NCI-H2227 (cell line): ENCODE measurements around the gene ZNF561.
"Not testable (repeated sequence)": the region's sequence is repeated elsewhere in the genome, so short reads cannot be mapped to it uniquely, and the experiment has no call there.

Experiments used
- DNase-seq: peaks from one replicate; lab custom pipeline; 2025; ENCODE audit not compliant: unreplicated experiment; lab: John Stamatoyannopoulos, UW

The ZNF561 gene

DNA sequence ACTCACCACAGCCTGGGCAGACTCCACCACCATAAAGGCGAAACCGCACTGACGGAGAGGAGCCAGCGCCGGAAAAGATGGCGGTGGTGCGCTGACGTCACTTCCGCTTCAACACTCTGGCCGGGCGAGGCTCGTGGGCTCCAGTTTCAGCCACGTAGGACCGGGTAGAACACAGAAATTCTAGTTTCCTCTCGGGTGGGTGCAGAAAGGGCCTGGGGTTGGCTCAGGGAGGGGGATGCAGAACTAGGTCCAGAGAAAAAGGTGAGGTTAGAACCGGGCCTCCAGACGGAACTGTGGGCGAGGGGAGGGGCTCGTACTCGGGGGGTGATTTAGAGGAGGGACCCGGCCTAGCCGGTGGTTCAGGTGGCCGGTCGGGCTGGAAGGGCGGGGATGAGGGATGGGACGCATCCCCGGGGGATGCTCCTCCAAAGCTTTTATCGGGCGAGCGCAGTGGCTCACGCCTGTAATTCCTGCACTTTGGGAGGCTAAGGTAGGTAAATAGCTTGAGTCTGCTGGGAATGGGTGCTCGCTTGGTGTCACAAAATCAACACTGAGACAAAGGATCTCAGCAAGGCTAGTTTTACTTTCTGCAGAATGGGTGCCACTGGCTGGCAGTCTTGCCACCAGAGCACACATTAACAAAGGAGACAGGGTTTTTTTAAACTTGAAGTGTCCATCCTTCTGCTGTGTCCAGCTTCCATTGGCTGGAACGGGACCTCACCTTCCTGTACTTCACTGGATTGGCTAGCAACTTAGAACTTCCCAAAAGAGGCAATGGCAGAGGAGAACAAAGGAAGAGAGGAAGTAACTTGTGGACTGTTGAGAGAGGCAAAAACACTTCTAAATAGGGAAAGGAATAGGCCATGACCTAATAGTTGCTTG, at the start of gene ZNF561:
Gene ZNF561, minus strand, starts transcription at position 77 of the 882 bp plus-strand sequence. CDS start 1,776 bp downstream, outside the sequence.
- peak; percentile 86 for DNase-seq

DNA sequence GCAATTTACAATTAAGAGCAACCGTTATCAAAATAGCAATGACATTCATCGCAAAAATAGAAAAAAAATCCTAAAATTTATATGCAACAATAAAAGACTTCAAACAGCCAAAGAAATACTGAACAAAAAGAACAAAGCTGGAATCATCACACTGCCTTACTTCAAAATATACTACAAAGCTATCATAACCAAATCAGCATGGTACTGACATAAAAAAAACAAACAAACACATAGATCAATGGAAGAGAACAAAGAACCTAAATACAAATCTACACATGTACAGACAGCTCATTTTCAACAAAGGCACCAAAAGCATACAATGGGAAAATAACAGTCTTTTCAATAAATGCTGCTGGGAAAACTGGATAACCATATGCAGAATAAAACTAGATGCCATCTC, 47.5 kb upstream of the ZNF561 start:
- no peak for DNase-seq

DNA sequence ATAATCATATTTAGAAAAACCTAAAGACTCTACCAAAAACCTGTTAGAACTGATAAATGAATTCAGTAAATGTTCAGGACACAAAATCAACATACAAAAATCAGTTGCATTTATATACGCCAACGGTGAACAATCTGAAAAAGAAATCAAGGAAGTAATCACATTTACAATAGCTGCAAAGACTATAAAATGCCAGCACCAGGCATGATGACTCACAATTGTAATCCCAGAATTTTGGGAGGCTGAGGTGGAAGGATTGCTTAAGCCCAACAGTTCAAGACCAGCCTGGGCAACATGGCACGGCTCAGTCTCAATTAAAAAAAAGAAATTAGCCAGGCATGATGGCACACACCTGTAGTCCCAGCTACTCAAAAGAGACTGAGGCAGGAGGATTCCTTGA, 46.9 kb upstream of the ZNF561 start:
- DNase-seq: no peak

DNA sequence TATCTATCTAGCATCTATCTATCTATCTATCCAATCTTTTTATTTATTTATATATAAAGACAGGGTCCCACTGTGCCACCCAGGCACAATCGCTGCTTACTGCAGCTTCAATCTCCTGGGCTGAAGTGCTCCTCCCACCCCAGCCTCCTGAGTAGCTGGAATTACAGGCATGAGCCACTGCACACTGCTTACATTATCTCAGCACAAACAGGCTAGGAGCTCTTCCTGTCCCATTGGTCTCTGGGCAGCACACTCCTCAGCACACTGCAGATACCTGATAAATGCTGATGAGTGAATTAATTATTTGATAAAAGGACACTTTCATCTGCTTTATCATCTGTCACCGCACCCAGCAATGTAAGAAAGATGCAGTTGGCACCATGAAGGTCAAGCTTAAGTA, 37.7 kb upstream of the ZNF561 start:
- no peak for DNase-seq

DNA sequence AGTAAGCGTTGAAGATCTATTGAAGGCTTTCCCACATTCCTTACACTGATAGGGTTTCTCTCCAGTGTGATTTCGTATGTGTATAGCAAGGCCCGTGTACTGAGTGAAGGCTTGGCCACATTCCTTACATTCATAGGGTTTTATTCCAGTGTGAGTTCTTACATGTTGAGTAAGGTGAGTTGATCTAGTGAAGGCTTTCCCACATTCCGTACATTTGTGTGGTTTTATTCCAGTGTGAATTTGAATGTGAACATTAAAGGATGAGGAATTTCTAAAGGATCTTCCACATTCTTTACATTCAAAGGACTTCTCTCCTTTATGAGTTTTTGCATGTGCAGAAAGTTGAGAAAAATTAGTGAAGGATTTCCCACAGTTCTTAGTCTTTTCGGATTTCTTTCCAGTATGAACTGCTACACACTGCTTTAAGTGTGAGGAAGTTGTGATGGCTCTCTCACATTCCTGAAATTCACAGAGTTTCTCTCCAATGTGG, 32.1 kb upstream of the ZNF561 start:
- DNase-seq: not testable (repeated sequence)

DNA sequence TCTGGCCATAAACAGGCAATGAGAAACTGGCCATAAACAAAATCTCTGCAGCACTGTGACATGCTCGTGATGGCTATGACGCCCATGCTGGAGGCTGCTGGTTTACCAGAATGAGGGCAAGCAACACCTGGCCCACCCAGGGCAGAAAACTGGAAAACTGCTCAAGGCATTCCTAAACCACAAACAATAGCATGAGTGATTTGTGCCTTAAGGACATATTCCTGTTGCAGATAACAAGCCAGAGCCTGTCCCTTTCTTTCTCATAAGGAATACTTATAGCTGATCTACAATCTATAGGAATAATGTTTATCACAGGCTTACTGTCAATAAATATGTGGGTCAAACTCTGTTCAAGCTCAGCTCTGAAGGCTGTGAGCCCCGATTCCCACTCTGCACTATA, 30.4 kb upstream of the ZNF561 start:
- not testable (repeated sequence) for DNase-seq

DNA sequence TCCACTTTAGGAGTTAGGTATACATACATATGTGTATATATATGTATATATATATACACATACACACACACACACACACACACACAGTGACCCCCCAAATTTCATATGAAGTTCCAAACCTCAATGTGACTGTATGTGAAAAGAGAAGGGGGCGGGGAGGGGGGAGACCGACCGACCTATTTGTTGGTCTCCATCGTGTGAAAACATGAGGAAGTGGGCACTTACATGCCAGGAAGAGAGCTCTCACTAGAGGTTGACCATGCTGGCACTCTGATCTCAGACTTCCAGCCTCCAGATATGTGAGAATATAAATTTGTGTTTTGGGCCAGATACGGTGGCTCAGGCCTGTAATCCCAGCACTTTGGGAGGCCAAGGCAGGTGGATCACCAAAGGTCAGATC, 29.3 kb upstream of the ZNF561 start:
- no peak for DNase-seq

DNA sequence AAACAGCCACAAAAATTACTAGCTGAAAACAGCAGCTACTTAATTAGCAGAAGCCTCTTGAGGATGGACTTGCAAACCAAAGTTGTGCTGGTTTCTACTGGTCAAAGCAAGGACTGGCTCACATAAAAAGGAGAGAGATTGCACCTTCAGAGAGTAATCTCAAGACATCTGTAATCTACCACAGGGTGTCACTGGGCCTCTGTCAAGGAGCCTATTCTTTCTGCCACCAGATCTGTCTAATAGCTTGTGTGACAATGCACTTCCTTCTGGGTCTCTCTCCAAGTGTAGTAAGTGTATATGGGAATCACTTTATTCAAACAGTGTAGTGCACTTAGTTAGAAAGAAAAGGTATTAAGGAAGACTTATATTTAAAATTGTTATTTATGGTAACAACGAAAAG, 24.4 kb upstream of the ZNF561 start:
- no peak for DNase-seq

DNA sequence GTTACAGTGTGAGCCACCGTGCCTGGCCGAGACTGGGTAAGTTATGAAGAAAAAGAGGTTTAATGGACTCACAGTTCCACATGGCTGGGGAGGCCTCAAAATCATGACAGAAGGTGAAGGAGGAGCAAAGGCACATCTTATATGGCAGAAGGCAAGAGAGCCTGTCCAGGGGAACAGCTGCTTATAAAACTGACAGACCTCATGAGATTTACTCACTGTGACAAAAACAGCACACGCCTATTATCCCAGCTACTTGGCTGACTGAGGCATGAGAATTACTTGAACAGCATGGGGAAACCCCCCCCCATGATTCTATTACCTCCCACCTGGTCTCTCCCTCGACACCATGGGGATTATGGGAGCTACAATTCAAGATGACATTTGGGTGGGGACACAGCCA, 23.4 kb upstream of the ZNF561 start:
- no peak for DNase-seq

DNA sequence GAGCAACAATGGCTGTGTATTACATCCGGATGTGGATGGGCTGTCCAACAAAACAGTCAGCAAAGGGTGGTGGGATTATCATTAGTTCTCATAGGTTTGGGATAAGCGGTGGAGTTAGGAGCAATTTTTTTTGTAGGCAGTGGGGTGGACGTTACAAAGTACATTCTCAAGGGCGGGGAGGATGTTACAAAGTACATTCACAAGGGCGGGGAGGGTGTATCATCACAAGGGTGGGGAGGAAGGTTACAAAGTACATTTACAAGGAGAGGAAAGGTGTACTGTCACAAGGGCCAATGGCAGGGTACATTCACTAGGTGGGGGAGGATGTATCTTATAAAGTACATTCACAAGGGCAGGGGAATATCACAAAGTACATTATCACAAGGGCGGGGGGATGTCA, 20.8 kb upstream of the ZNF561 start:
- no peak for DNase-seq

DNA sequence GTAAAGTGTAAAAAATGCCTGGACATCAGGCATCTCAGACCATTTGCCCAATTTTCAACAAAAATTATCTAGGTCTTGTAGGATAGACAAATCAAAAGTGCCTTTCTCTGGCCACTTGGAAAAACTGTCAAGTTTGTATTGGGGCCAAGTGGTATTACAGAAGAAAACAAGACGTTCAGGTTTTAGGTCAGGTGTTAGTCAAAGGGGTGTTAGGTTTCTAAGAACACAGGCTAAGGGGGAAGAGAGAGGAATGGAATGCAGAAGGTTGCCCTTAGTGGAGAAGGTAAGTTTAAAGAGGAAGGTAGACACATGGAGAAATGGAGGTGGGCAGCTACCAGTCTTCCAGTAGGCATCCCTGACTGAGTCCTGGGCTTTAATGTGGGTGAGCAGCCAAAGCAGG, 19.9 kb upstream of the ZNF561 start:
- no peak for DNase-seq

DNA sequence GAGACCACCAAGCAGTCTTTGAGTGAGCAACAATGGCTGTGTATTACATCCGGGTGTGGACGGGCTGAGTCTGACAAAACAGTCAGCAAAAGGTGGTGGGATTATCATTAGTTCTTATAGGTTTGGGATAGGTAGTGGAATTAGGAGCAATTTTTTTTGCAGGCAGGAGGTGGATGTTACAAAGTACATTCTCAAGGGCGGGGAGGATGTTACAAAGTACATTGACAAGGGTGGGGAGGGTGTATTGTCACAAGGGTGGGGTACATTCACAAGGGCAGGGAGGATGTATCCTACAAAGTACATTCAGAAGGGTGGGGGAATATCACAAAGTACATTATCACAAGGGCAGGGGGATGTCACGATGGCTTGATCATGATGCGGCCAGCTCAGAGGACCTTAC, 15.0 kb upstream of the ZNF561 start:
- DNase-seq: no peak

DNA sequence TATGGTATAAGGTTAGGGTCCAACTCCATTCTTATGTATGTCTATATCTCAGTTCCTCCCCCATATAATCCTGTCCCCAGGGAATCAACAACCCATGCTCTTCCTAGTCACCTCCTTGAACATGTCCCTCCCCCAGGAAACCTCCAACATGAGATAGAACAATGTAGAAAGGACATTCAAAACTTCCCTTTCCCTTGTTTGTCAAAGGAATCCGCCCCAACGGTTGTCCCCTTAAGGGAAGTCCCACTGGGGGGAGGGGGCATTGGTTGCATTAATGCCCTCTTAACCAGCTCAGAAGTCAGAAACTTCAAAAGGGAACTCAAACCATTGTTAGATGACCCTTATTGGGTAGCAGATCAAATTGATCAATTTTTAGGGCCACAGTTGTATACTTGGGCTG, 6.8 kb upstream of the ZNF561 start:
- no peak for DNase-seq

DNA sequence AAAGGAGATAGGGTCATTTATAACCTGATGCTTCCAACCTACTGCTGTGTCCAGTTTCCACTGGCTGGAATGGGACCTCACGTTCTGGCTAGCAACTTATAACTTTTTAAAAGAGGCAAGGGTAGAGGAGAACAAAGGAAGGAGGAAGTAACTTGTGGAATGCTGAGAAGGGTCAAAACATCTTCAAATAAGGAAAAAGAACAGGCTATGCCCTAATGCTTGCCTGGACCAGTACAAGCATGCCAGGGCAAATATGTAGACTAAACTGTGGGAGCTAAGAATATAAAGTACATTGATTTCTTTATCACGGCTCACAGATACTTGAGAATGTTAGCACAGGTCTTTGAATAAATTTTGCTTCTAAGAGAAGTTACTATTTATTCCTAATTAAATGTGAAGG, 1.5 kb upstream of the ZNF561 start:
- no peak for DNase-seq

DNA sequence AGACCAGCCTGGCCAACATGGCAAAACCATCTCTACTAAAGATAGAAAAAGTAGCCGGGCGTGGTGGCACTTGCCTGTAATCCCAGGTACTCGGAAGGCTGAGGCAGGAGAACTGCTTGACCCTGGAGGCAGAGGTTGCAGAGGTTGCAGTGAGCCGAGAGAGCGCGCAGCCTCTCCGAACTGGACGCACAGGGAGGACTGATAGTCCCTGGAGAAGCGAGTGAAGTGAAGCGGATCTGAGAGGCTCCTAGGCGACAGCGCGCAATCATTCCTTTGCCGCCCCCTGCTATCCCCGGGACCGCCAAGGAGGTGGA, 233 bp downstream of the ZNF561 start:
- no peak for DNase-seq

DNA sequence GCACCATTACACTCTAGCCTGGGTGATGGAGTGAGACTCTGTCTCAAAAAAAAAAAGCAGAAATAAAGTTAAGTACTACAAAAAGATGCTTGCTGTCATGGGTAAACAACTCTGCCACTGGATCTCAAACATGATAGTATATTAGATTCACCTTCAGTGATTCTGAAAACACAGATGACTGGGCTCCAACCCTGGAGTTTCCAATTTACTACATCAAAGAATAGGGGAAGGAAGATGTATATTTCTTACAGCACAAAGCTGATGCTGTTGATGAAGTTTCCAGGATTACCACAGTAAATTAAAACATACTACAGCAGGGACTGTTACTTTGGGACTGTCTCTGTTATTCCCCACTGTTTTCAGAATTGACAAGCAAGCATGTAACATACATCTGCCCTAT, 5.2 kb downstream of the ZNF561 start:
- no peak for DNase-seq

DNA sequence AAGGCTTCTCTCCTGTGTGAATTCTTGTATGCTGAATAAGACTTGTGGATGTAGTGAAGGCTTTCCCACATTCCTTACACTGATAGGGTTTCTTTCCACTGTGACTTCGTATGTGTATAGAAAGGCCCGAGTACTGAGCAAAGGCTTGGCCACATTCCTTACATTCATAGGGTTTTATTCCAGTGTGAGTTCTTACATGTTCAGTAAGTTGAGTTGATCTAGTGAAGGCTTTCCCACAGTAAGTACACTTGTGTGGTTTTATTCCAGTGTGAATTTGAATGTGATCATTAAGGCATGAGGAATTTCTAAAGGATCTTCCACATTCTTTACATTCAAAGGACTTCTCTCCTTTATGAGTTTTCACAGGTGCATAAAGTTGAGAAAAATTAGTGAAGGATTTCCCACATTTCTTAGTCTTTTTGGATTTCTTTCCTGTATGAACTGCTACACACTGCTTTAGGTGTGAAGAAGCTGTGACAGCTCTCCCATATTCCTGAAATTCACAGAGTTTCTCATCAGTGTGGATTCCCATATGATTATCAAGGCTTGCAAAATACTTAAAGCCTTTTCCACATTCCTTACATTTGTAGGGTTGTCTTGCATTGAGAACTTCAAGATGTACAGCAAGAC, 10.4 kb downstream of the ZNF561 start:
- DNase-seq: no peak

DNA sequence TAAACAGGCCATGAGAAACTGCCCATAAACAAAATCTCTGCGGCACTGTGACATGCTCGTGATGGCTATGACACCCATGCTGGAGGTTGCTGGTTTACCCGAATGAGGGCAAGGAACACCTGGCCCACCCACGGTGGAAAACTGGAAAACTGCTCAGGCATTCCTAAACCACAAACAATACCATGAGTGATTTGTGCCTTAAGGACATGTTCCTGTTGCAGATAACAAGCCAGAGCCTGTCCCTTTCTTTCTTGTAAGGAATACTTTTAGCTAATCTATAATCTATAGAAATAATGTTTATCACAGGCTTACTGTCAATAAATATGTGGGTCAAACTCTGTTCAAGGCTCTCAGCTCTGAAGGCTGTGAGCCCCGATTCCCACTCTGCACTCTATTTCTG, 12.1 kb downstream of the ZNF561 start:
- no peak for DNase-seq

DNA sequence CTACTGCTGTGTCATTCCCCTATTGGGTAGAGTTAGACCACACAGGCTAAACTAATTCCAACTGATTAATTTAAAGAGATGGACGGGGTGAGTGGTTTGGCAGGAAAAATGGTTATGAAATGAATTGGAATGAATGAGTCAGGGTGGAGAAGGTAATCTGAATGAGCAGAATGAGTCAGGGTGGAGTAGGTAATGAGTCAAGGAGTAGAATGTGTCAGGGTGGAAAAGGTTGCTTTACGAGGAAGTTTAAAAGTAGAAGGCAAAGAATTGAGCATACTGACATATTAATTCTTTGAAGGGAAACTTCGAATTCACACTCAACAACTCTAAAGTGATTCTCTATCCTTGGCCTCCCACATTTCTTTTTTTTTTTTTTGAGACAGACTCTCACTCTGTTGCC, 24.0 kb downstream of the ZNF561 start:
- DNase-seq: no peak

DNA sequence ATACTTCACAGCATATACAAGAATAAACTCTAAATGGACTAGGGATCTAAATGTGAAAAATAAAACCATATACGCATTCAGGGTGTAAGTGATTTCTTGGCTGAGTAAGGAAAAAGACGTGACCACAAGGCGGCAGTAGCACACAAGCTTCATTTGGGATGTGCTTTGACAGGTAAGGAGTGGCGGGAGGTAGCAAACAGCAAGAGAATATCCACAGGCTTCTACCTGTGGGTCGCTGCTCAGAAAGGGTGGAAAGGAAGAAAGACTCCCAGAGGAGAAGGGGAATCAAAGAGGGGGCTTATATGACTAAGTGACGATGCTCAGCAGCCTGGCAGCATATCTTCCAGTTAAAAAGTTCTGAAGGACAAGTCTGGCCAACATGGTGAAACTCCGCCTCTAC, 34.3 kb downstream of the ZNF561 start:
- peak; percentile 37 for DNase-seq

DNA sequence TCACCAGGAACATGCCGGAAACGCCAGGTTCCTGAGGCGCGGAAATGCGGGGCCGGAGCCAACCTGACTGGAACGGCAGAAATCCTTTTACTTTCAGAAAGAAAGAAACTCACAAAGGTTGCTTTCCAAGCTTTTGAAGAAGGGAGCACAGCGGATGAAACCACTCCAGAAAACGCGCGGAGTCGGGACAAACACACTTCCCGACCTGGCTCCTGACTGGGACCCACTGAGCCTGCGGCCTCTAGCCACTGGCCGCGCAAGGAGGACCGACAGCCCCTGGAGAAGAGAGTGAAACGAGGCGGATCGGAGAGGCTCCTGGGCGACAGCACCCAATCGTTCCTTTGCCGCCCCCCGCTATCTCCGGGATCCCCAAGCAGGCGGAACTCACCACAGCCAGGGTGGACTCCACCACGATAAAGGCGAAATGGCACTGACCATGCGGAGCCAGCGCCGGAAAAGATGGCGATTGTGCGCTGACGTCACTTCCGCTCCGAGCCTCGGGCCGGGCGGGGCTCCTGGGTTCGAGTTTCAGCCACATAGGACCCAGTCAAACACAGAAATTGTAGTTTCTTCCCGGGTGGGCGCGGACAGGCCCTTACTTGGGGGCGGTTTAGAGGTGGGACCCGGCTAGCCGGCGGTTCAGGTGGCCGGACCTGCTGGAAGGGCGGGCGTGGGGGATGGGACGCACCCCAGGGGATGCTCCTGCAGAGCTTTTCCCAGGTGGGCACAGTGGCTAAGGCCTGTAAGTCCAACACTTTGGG, 36.8 kb downstream of the ZNF561 start, which contains the start of gene ZNF121:
Gene ZNF121, minus strand, starts transcription at position 432 of the 761 bp plus-strand sequence. CDS start 16,407 bp downstream, outside the sequence.
- DNase-seq: peak; percentile 89
